ENCODE results near the gene LRRC23.
"Not testable (repeated sequence)": the region's sequence is repeated elsewhere in the genome, so short reads cannot be mapped to it uniquely, and the experiment has no call there.

The LRRC23 gene

GRCh38 chr12:6908141-6908540 is 3.5 kb downstream of the LRRC23 start:
- not testable (repeated sequence) for DNase-seq

- DNase-seq, result no peak
Observed at GRCh38 chr12:6909421-6910145, 5.0 kb downstream of the LRRC23 start.

GRCh38 chr12:6912164-6912935 is 7.7 kb downstream of the LRRC23 start:
- no peak for DNase-seq

GRCh38 chr12:6914246-6914946 is 9.8 kb downstream of the LRRC23 start, which contains the start of gene ENO2:
Gene ENO2 (plus strand): TSS chr12:6914580. CDS start chr12:6915833, 1,253 bp downstream.
- peak; percentile 44 for DNase-seq

GRCh38 chr12:6914947-6915788 is 10.5 kb downstream of the LRRC23 start:
- no peak for DNase-seq

- no peak for DNase-seq
Observed at GRCh38 chr12:6915789-6916285, 11.2 kb downstream of the LRRC23 start.

GRCh38 chr12:6916426-6917200 is 12.0 kb downstream of the LRRC23 start:
- no peak for DNase-seq

GRCh38 chr12:6917491-6918231 is 13.0 kb downstream of the LRRC23 start:
- DNase-seq, result no peak

- DNase-seq, result no peak
Observed at GRCh38 chr12:6919588-6919987, 15.0 kb downstream of the LRRC23 start.

- DNase-seq, result no peak
Observed at GRCh38 chr12:6921539-6921938, 16.9 kb downstream of the LRRC23 start.

GRCh38 chr12:6921996-6922946 is 17.6 kb downstream of the LRRC23 start:
- DNase-seq, result no peak

- DNase-seq, result no peak
Observed at GRCh38 chr12:6923003-6923732, 18.5 kb downstream of the LRRC23 start.

GRCh38 chr12:6923851-6924250 is 19.2 kb downstream of the LRRC23 start:
- no peak for DNase-seq

- no peak for DNase-seq
Observed at GRCh38 chr12:6925239-6925539, 20.6 kb downstream of the LRRC23 start.

GRCh38 chr12:6925540-6926279 is 21.1 kb downstream of the LRRC23 start:
- DNase-seq, result peak; percentile 76

- peak; percentile 46 for DNase-seq
Observed at GRCh38 chr12:6927379-6928021, 22.9 kb downstream of the LRRC23 start, which contains the start of gene ATN1. Gene ATN1 (plus strand): TSS chr12:6927959. CDS start chr12:6934002, 6,043 bp downstream.

GRCh38 chr12:6928022-6928702 is 23.5 kb downstream of the LRRC23 start:
- DNase-seq, result no peak

Data from DMS79 (cell line).